HL-60 (cell line): ENCODE measurements around the gene ACRBP.
A peak's percentile ranks its signal among the peaks of the same experiment; 100 is the strongest.

Experiments
- DNase-seq, 2 experiments: peaks; one replicate each; pipeline ENCODE4 v3.0.0-alpha.2; 2010 to 2020; ENCODE audit warnings: low read depth in 1 of 2, low spot score in 1 of 2
- H3K27ac ChIP-seq: fragments of 250-450 bp; sonication (Bioruptor Pico); replicated peaks from 2 replicates; pipeline ENCODE4 v1.5.1; 2020; ENCODE audit warnings: mild to moderate bottlenecking, moderate library complexity
- H3K27me3 ChIP-seq: fragments of 250-450 bp; sonication (Bioruptor Pico); 2 replicates; pipeline ENCODE4 v1.5.1; 2021; ENCODE audit warnings: mild to moderate bottlenecking, moderate library complexity; ENCODE audit not compliant: insufficient read depth, poor library complexity, severe bottlenecking
- H3K4me3 ChIP-seq: replicated peaks from 2 replicates; pipeline ENCODE4 v1.5.1; 2011; ENCODE audit warnings: mild to moderate bottlenecking, control low read depth, low read length; ENCODE audit not compliant: insufficient read depth
- CTCF ChIP-seq: IDR thresholded peaks from one replicate; pipeline ENCODE4 v1.5.1; 2011; ENCODE audit warnings: low read length, control low read depth, inconsistent platforms; ENCODE audit not compliant: insufficient read depth
- GABPA ChIP-seq: IDR thresholded peaks from 2 replicates; pipeline ENCODE4 v1.6.1; 2012; ENCODE audit warnings: low read depth
- POLR2AphosphoS5 ChIP-seq: IDR thresholded peaks from 2 replicates; pipeline ENCODE4 v1.6.1; 2012; ENCODE audit warnings: low read depth
- REST ChIP-seq: IDR thresholded peaks from 2 replicates; pipeline ENCODE4 v1.6.1; 2012; ENCODE audit warnings: low read depth; ENCODE audit not compliant: insufficient replicate concordance
- SPI1 ChIP-seq: IDR thresholded peaks from 2 replicates; pipeline ENCODE4 v1.6.1; 2012; ENCODE audit warnings: low read depth, mild to moderate bottlenecking, borderline replicate concordance

The ACRBP gene

GRCh38 chr12:6606331-6607131 lies 40.7 kb downstream of the ACRBP start:
- DNase-seq, result peak; percentile 54 to 68
- peak overlapping the region; percentile 88 for H3K27ac ChIP-seq
- H3K27me3 ChIP-seq, result no peaks in the 10 kb centered on the region
- no peak for TF ChIP-seq CTCF
- TF ChIP-seq POLR2AphosphoS5, result no peak
- TF ChIP-seq SPI1, result no peak
- no peak for TF ChIP-seq REST
- TF ChIP-seq GABPA, result no peak
- H3K4me3 ChIP-seq, result peak overlapping the region; percentile 71

- Histone ChIP-seq H3K4me3 (peak overlapping the region; percentile 71), H3K27ac (peak overlapping the region; percentile 88), H3K27me3 (no peaks in the 10 kb centered on the region)
- peak in 1 of 2 experiments; percentile 43 for DNase-seq
- no peak for TF ChIP-seq REST
Measured at GRCh38 chr12:6605421-6606330, 41.6 kb downstream of the ACRBP start.

GRCh38 chr12:6604259-6605029 lies 42.8 kb downstream of the ACRBP start:
- no peaks in the 10 kb centered on the region for H3K27me3 ChIP-seq
- H3K4me3 ChIP-seq, result peak overlapping the region; percentile 71
- no peak for DNase-seq
- peak overlapping the region; percentile 88; the same call in 1 of the 2 replicates for H3K27ac ChIP-seq
- TF ChIP-seq POLR2AphosphoS5 (no peak), CTCF (no peak), GABPA (no peak), REST (no peak), SPI1 (no peak)
